ENCODE measurements around the gene ANP32B. TPM values are rescaled to one million over a fixed set of nuclear protein-coding genes. Genes with fewer than 3 reads are reported as not detected.
"Not testable (repeated sequence)": the region's sequence is repeated elsewhere in the genome, so short reads cannot be mapped to it uniquely, and the experiment has no call there.

The ANP32B gene
- polyA plus RNA-seq, 2 of the 4 experiments (the other 2 are of a cell fraction): 127 to 360 TPM

GRCh38 chr9:97972753-97973152 lies 10.4 kb upstream of the ANP32B start:
- ATAC-seq (no peak), FAIRE-seq (no peak), DNase-seq (ENCODE audit: low read depth in 1 of 2, low spot score in 1 of 2) (no peak)
- WGBS (ENCODE audit: missing lambda C conversion rate): 74% methylated on average over 4 of the region's 4 CpGs
- ChIA-PET POLR2A (no interaction called here), CTCF (interaction anchor here (0.8 to 4.9 kb wide), 3 partner anchors 10 to 27 kb away, joined by 3 to 16 read pairs (median 4); partner anchors contain the start of gene ANP32B)
- Histone ChIP-seq H3K27ac (no peak overlapping the region), H3K9me3 (0 out of 3 replicates have a peak, but pooled peaks cover 3% of the 10 kb centered on the region), H3K4me3 (no peak overlapping the region), H3K4me2 (no peak overlapping the region), H3K4me1 (no peaks in the 10 kb centered on the region)
- no peak for TF ChIP-seq HDAC2 (IDR thresholded peaks at IDR 0.05)
- TF ChIP-seq CTCF (IDR thresholded peaks at IDR 0.05): no peak
- TF ChIP-seq KDM5A (IDR thresholded peaks at IDR 0.05): no peak
- no peak for TF ChIP-seq KDM1A (IDR thresholded peaks at IDR 0.05; ENCODE audit: low read depth)
- TF ChIP-seq RFX5 (IDR thresholded peaks at IDR 0.05): no peak
- no peak for TF ChIP-seq REST (IDR thresholded peaks at IDR 0.05)

- no peak for ATAC-seq
- POLR2A ChIA-PET: no interaction called here
- CTCF ChIA-PET: interaction anchor here (1.5 kb wide), 1 partner anchor 52 kb away, joined by 4 read pairs; no protein-coding TSS in a partner anchor
- Histone ChIP-seq H3K4me2 (no peak overlapping the region), H3K4me1 (no peaks in the 10 kb centered on the region), H3K9me3 (0 out of 3 replicates have a peak, but pooled peaks cover 3% of the 10 kb centered on the region), H3K27ac (no peak overlapping the region), H3K4me3 (no peak overlapping the region)
- WGBS (ENCODE audit: missing lambda C conversion rate): 62% methylated on average over 1 of the region's 1 CpG
- DNase-seq (ENCODE audit: low read depth in 1 of 2, low spot score in 1 of 2): no peak
- no peak for FAIRE-seq
- no peak for TF ChIP-seq KDM1A (IDR thresholded peaks at IDR 0.05; ENCODE audit: low read depth)
- no peak for TF ChIP-seq PHF8 (IDR thresholded peaks at IDR 0.05; ENCODE audit: borderline replicate concordance, low read depth)
- TF ChIP-seq MAZ (IDR thresholded peaks at IDR 0.05; ENCODE audit: borderline replicate concordance, low read depth, low read length): no peak
- no peak for TF ChIP-seq NFE2L2 (conservative IDR thresholded peaks at IDR 0.05; ENCODE audit: low read length)
- no peak for TF ChIP-seq FOSB (CRISPR knock-in tag; IDR thresholded peaks at IDR 0.05)
- no peak for TF ChIP-seq ZNF302 (CRISPR knock-in tag; IDR thresholded peaks at IDR 0.05)
- TF ChIP-seq CHD4 (IDR thresholded peaks at IDR 0.05; ENCODE audit: borderline replicate concordance): no peak
- TF ChIP-seq REST (IDR thresholded peaks at IDR 0.05): no peak
Observed at GRCh38 chr9:97975376-97975775, 7.8 kb upstream of the ANP32B start.

- FAIRE-seq; H3K27ac ChIP-seq; H3K4me1 ChIP-seq; CTCF ChIA-PET; H3K4me3 ChIP-seq; DNase-seq (ENCODE audit: low read depth in 1 of 2, low spot score in 1 of 2); H3K9me3 ChIP-seq; ATAC-seq; H3K4me2 ChIP-seq; POLR2A ChIA-PET: not testable (repeated sequence)
- WGBS (ENCODE audit: missing lambda C conversion rate): 73% methylated on average over 10 of the region's 10 CpGs
Observed at GRCh38 chr9:97976633-97977032, 6.5 kb upstream of the ANP32B start.
